Ureter (tissue), 1 donor: ENCODE results near the gene CLCN2. TPM values are rescaled to one million over a fixed set of nuclear protein-coding genes. Genes with fewer than 3 reads are reported as not detected.

Experiments used
- DNase-seq: peaks from one replicate; pipeline ENCODE4 v3.0.0-alpha.2; 2020; ENCODE audit warnings: low spot score
- total RNA-seq: library from RNA; stranded (reverse); gene quantifications from one replicate; pipeline ENCODE4 v1.2.4, GENCODE V29; 2023
- donor health status: DM: yes; HTN: yes; CAD: no.

CLCN2 gene
- total RNA-seq, 1 donor from 2014 or later = 11.7 TPM

DNA sequence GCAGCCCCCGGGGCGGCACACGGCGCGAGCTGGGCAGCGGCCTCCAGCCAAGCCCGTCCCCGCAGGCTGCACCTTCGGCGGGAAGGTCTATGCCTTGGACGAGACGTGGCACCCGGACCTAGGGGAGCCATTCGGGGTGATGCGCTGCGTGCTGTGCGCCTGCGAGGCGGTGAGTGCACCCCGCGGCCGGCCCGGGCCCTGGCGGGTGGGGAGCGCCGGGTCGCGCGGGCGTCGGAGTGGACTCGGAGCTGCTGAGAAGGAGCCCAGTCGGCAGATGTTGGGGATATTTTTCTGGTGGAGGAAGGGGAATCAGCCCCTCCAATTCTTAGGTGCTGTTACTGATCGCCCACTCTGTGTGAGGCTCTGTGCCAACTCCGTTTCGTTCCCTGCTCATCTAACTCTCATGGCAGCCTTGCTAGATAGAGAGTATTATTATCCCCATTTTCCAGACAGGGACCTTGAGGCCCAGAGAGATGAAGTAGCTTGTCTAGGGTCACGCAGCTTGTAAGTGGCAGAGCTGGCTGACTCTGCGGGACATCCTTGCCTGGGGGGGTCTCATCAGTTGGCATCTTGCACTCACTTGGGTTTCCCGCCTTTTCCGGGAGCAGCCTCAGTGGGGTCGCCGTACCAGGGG lies 19.3 kb upstream of the CLCN2 start:
- DNase-seq = no peak

DNA sequence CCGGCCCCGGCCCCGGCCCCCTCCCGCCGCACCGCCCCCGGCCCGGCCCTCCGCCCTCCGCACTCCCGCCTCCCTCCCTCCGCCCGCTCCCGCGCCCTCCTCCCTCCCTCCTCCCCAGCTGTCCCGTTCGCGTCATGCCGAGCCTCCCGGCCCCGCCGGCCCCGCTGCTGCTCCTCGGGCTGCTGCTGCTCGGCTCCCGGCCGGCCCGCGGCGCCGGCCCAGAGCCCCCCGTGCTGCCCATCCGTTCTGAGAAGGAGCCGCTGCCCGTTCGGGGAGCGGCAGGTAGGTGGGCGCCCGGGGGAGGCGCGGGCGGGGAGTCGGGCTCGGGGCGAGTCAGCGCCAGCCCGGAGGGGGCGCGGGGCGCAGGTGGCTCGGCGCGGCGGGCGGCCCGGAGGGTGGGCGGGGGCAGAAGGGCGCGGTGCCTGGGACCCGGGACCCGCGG lies 18.8 kb upstream of the CLCN2 start:
- DNase-seq = peak; percentile 72

DNA sequence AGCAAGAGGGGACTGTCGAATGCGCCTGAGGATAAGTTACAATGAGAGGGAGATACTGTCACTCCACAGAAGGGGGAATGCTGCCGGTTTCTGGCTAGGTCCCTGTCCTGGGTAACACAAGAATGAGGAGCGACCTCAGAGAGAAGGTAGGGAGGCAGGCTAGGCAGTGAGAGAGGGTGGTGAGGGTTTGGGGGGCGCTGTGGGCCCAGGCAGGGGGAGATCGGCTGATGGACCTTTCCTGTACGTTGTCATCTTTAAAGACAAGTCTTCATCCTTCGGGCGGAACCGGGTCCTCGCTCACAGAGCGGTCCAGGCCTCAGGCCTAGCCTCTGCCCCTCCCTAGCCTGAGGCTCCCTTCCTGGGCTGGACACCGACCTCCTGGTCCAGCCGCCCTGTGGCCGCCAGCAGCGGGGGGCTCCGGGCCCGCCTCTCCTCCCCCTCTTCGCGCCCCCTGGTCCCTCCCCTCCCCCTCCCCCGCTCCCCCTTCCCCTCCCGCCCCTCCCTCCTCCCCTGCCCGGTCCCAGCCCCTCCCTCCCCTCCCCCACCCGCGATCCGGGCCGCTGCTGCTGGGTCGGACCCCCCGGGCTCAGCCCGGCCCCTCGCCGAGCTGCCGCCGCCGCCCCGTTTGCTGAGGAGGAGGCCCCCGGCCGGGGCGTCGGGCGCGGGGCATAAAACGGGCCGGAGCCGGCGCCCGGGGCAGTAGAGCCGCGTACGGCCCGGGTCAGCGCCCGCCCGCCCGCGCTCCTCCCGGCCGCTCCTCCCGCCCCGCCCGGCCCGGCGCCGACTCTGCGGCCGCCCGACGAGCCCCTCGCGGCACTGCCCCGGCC lies 18.2 kb upstream of the CLCN2 start, which contains the start of gene CHRD:
CHRD (plus strand) TSS at position 697 of the 827 bp plus-strand sequence. CDS start 265 bp downstream, outside the sequence.
- DNase-seq = no peak

- no peak for DNase-seq
These were observed 17.4 kb upstream of the CLCN2 start for GRCh38 chr3:184378651-184379357.

DNA sequence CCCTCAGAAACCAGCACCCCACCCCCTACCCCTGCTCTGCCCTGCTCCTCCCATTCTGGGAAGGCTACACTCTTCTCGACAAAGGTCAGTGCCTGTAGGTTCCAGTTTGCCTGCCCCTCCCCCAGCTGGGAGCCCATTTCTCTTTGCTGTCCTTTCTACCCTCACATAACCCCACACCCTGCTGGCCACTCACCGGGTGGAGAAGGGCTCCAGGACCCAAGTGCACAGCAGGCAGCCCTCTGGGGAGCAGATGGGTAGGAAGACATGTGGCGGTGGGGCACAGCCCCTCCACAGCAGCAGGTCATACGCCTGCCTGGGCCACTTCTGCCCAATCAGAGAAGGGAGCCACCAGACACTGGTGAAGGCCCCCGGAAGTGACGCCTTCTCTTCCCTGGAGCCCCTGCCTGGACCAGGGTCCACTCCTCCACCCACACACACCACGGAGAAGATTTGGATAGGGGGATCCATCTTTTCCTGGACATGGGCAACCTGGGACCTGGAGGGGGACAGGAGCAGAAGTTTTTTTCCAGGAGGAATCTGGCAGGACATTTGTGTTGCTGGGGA lies 16.6 kb upstream of the CLCN2 start, which contains the start of gene THPO:
THPO (minus strand) TSS at position 326 of the 564 bp plus-strand sequence. CDS start 1,948 bp downstream, outside the sequence.
- no peak for DNase-seq

- no peak for DNase-seq
These were observed 16.0 kb upstream of the CLCN2 start for GRCh38 chr3:184377374-184377773.

DNA sequence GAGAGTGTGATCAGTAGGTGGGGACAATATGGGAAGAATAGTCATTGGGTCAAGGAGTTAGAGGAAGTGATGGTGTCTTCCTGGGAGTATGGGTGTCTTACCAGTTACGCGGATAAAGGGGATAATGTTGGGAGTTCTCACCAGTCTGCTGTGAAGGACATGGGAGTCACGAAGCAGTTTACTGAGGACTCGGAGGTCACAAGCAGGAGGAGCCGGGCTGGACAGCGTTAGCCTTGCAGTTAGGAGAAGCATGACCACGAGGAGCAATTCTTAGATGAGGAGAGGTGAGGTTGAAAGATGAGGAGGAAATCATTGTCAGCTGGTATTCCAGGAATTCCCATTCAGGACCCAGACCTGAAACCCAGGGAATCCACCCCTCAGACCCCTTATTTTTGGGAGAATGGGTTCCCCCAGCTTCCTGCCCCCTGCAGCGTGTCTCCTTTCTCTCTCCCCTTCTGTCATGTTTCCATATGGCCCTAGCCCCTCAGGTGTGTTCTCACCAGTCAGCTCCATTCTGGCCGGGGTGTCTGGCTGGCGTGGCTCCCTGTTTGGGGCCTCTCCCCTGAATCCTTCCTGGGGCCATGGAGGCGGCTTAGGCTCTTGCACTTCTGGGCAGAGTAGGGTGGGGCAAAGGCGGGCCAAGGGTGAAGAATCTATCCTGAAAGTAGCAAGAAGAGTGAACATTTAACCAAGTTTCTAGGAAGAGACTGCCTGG lies 14.5 kb upstream of the CLCN2 start:
- DNase-seq = no peak

DNA sequence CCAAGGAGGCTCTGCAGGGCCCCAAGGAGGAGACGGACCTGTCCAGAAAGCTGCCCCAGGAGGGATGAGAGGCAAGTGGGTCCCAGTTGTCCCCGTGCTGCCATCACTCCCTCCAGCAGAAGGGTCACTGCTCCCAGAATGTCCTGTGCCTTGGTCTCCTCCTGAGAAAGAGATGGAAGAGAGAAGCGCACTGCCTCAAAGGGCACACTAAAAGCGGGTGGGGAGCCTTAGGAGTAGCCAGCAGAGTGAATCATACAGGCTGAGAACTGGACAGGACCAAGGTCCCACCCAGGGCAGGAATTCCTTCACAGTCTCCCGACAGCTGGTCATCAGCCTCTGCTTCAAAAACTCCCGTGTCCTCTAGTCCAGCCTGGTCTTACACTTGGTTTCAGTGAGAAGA lies 12.0 kb upstream of the CLCN2 start:
- no peak for DNase-seq

- DNase-seq = no peak
These were observed 11.5 kb upstream of the CLCN2 start for GRCh38 chr3:184372911-184373310.

DNA sequence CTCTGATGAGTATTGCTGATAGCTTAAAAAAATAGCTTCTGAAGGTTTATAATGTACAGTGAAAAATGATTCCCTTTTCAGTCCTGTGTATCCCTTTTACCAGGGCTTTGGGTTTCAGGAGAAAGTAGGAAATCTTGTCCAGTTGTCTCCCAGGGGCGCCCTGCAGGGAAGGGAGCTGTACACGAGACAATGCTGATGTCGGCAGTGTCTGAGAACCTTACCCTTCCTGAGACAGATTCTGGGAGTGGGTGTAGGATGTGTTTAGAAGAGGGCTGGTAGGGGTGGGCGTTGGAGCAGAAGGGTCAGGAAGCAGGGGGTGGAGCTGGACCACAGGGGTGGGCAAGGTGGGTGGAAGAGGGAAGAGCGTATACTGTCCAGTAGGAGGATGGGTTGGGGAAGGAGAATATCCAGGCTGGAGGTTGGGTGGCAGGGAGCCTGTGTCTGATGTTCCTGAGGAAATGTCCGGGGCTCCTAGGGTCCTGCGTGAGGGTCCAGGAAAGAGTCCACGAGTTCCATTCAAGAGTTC lies 11.0 kb upstream of the CLCN2 start:
- no peak for DNase-seq

DNA sequence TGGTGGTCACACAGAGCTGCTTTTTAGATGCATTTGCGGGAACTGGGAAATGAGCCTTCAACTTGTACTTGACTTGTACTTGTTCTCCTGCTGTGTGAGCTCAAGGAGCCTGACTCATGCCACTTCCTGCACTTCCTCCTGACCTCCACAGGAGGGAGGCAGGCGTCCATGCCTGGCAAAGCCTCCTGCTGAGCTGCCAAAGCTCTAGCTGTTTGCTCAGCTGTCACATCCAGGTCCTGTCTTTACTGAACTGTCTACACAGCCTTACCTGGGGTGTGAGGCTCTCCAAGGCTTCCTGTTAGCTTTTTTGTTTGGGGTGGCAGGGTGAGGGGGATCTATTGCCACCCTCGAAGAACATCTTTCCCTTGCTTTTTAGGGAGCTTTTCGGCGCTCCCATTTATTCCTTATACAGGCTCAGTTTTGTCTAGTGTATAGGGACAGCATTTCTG lies 10.2 kb upstream of the CLCN2 start:
- DNase-seq = peak; percentile 81

GRCh38 chr3:184368586-184369183 lies 7.3 kb upstream of the CLCN2 start:
- no peak for DNase-seq

DNA sequence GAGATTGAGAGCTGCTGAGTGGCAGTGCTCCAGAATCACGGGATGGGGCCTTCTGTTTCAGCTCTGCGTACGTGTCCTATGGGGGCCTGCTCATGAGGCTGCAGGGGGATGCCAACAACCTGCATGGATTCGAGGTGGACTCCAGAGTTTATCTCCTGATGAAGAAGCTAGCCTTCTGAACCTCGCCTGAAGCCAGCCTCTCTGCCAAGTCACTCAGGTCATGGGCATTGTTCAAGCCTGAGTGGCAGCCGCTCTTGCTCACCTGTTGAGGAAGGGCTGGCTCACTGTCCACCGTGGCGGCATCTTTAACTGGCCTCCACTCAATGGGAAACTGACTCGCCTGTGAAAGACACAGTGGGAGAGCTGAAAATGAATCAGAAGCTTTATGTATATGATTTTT lies 6.7 kb upstream of the CLCN2 start:
- DNase-seq = no peak

DNA sequence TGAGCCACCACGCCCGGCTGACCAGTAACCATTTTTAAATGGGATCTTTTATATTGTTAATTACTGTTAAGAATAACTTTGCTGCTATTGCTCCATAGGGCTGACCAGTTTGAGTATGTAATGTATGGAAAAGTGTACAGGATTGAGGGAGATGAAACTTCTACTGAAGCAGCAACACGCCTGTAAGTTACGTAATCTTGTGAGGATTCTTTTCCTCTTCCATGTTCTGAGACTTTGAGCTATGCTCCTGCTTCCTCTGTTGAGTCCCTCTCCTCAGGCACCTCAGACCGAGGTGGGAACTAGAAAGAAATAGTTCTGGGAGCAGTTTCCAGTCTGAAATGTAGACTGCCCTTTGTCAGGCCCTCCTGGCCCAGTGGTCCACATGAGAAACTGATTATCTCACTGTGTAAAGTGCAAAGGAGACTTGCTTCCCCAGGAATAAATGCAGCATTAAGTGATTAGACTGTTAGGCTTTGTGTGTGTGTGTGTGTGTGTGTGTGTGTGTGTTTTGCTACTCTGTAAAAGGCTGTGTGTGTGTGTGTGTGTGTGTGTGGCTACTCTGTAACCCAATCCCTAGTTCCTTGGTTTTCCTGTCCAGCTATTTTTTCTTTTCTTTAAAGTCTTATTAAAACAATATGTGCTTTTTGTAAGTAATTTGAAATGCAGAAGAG lies 5.3 kb upstream of the CLCN2 start:
- DNase-seq = no peak

GRCh38 chr3:184362668-184363546 lies 1.5 kb upstream of the CLCN2 start:
- peak; percentile 98 for DNase-seq

DNA sequence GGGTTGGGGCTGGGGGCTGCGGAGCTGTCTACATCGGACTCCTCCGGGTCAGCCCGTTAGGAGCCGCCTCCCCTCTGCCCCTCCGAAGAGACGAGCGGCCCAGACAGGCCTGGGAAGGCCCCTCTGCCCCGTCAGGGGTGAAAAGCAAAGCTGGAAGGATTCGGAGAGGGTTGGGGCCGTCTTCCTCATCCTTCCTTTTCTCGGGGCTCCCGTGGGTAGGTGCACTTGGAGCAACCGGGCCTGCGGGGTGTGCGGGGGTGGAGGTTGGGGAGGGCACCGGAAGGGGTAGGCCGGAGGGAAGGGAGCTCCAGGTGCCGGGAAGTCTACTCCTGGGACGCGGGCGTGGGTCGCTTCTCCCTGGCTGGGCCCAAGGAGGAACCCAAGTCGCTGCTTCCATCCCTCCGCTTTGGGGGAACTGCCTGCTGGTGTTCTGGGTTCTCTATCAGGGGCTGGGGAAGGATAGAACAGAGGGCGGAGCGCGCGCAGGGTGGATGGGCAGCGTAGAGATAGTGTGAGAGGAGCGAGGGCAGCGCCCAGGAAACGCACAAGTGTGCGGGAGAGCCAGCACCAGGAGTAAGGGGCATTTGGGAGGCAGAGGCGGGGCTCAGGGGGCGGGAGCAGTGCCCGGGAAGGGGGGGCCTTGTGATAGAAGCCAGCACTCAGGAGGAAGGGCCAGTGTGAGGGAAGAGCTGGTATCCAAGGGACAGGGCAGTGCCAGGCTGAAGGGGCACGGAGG lies 695 bp upstream of the CLCN2 start:
- DNase-seq = no peak

DNA sequence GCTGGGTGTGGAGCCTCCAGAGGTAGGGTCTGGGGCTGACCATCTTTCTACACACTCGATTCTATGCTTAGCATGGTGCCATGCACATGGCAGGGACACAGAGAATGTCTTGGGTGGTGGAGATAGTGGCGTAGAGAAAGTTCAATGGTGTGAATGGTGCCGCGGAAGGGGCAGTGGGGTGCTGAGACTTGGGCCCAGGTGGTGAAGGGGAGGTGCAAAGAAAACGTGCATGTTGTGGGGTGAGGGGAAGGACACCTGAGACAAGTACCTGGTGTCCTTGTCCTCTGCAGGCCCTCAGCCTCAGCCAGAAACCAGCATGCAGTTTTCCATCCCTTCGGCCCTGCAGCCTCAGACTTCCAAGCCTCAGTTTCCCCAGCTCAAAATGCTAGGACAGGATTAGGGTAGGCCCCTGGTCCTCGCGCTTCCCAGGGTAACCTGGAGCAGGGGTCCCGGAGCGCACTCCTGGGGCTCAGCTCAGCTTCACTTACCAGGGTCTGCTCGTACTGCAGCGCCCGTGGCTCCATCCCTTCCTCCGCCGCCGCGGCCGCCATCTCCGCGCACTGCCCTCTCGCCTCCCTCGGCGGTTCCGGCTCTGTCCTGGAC lies 375 bp downstream of the CLCN2 start:
- DNase-seq = no peak
